Vagina (tissue), 2 donors: ENCODE data around the gene CYTH2. TPM values are rescaled to one million over a fixed set of nuclear protein-coding genes. Genes with fewer than 3 reads are reported as not detected.

Experiments used
- DNase-seq, 2 donors: peaks; one replicate each; pipeline ENCODE4 v3.0.0-alpha.2; 2017; ENCODE audit errors: extremely low spot score in 2 of 2
- H3K27ac ChIP-seq: fragments of 200-600 bp; sonication (generic); one replicate; pipeline ENCODE4 v1.5.1; 2019
- H3K27me3 ChIP-seq: fragments of 200-600 bp; sonication (generic); one replicate; pipeline ENCODE4 v1.5.1; 2019
- H3K36me3 ChIP-seq, 2 donors: fragments of 200-600 bp; sonication (generic); one replicate each; pipeline ENCODE4 v1.5.1; 2017 to 2019
- H3K4me1 ChIP-seq: fragments of 200-600 bp; sonication (generic); one replicate; pipeline ENCODE4 v1.5.1; 2019
- H3K4me3 ChIP-seq, 2 donors: fragments of 200-600 bp; sonication (generic); 1 replicate in 1 of 2; 2 replicates in 1 of 2; pipeline ENCODE4 v1.5.1; 2016 to 2019
- H3K9me3 ChIP-seq: fragments of 200-600 bp; sonication (generic); one replicate; pipeline ENCODE4 v1.5.1; 2019
- CTCF ChIP-seq, 3 experiments: fragments of 450-650 bp in 2 of 3; fragments of 200-600 bp in 1 of 3; sonication (generic) in 1 of 3; IDR thresholded peaks; one replicate each; pipeline ENCODE4 v1.5.1; 2017 to 2019; ENCODE audit warnings: antibody characterized with exemption in 3 of 3, mild to moderate bottlenecking in 2 of 3, moderate library complexity in 2 of 3
- POLR2A ChIP-seq, 2 donors: fragments of 450-650 bp; IDR thresholded peaks; one replicate each; pipeline ENCODE4 v1.6.1; 2017; ENCODE audit warnings: antibody characterized with exemption in 2 of 2, mild to moderate bottlenecking in 2 of 2, moderate library complexity in 2 of 2
- POLR2AphosphoS5 ChIP-seq, 2 donors: sonication (generic); formaldehyde crosslinking; IDR thresholded peaks; one replicate each; pipeline ENCODE4 v1.9.0; 2017; ENCODE audit warnings: antibody characterized with exemption in 2 of 2, mild to moderate bottlenecking in 2 of 2, low read depth in 1 of 2; ENCODE audit not compliant: insufficient read depth in 1 of 2
- intact Hi-C: fragments of 100-400 bp; cut with DNase I; formaldehyde crosslinking; loops from one replicate; pipeline ENCODE4 v1.15.1; 2023
- total RNA-seq: library from RNA; depleted of rRNA; stranded (reverse); fragments of >200 nt; gene quantifications from one replicate; pipeline ENCODE4 v1.2.3, GENCODE V29; 2016

CYTH2 gene
- total RNA-seq, 1 donor from 2014 or later = 87.2 TPM

GRCh38 chr19:48495396-48495795 is 26.2 kb downstream of the CYTH2 start:
- no peaks in the 10 kb centered on the region for H3K9me3 ChIP-seq
- H3K36me3 ChIP-seq = no peaks in the 10 kb centered on the region
- TF ChIP-seq POLR2A (IDR thresholded peaks at IDR 0.05) (no peak), POLR2AphosphoS5 (IDR thresholded peaks at IDR 0.05; ENCODE audit: insufficient read depth in 1 of 2, low read depth in 1 of 2) (no peak), CTCF (IDR thresholded peaks at IDR 0.05) (no peak)
- DNase-seq = no peak
- no peak overlapping the region for H3K4me3 ChIP-seq
- no peaks in the 10 kb centered on the region for H3K27me3 ChIP-seq
- no peak overlapping the region for H3K27ac ChIP-seq
- intact Hi-C loops = no loop called here
- peaks cover 43% of the 10 kb centered on the region for H3K4me1 ChIP-seq

GRCh38 chr19:48496959-48497727 is 28.0 kb downstream of the CYTH2 start:
- intact Hi-C loops = no loop called here
- DNase-seq = no peak
- TF ChIP-seq CTCF (IDR thresholded peaks at IDR 0.05) = no peak
- no peak for TF ChIP-seq POLR2AphosphoS5 (IDR thresholded peaks at IDR 0.05; ENCODE audit: insufficient read depth in 1 of 2, low read depth in 1 of 2)
- TF ChIP-seq POLR2A (IDR thresholded peaks at IDR 0.05) = no peak
- Histone ChIP-seq H3K4me3 (no peak overlapping the region), H3K9me3 (no peaks in the 10 kb centered on the region), H3K27ac (no peak overlapping the region), H3K4me1 (peaks cover 26% of the 10 kb centered on the region), H3K27me3 (no peaks in the 10 kb centered on the region), H3K36me3 (no peaks in the 10 kb centered on the region)

- no peak overlapping the region for H3K4me3 ChIP-seq
- no peak overlapping the region for H3K27ac ChIP-seq
- H3K36me3 ChIP-seq = no peaks in the 10 kb centered on the region
- H3K27me3 ChIP-seq = no peaks in the 10 kb centered on the region
- TF ChIP-seq CTCF (IDR thresholded peaks at IDR 0.05) (no peak), POLR2A (IDR thresholded peaks at IDR 0.05) (no peak), POLR2AphosphoS5 (IDR thresholded peaks at IDR 0.05; ENCODE audit: insufficient read depth in 1 of 2, low read depth in 1 of 2) (no peak)
- no peaks in the 10 kb centered on the region for H3K9me3 ChIP-seq
- intact Hi-C loops = no loop called here
- peaks cover 21% of the 10 kb centered on the region for H3K4me1 ChIP-seq
- no peak for DNase-seq
Observed at GRCh38 chr19:48497728-48498594, 28.8 kb downstream of the CYTH2 start.

- H3K4me1 ChIP-seq = peaks cover 20% of the 10 kb centered on the region
- intact Hi-C loops = no loop called here
Observed at GRCh38 chr19:48498595-48499311, 29.6 kb downstream of the CYTH2 start.

More at GRCh38 chr19:48498595-48499311, 29.6 kb downstream of the CYTH2 start:
- H3K36me3 ChIP-seq = no peaks in the 10 kb centered on the region
- H3K27ac ChIP-seq = no peak overlapping the region
- no peak for DNase-seq
- no peaks in the 10 kb centered on the region for H3K9me3 ChIP-seq
- H3K27me3 ChIP-seq = no peaks in the 10 kb centered on the region
- no peak overlapping the region for H3K4me3 ChIP-seq
- TF ChIP-seq POLR2AphosphoS5 (IDR thresholded peaks at IDR 0.05; ENCODE audit: insufficient read depth in 1 of 2, low read depth in 1 of 2) (no peak), POLR2A (IDR thresholded peaks at IDR 0.05) (no peak), CTCF (IDR thresholded peaks at IDR 0.05) (no peak)
